Upper lobe of left lung (tissue), 6 donors: ENCODE measurements around the gene CNTNAP2. TPM values are rescaled to one million over a fixed set of nuclear protein-coding genes. Genes with fewer than 3 reads are reported as not detected.

Source experiments
- ATAC-seq, 2 donors: fragments of 200-7000 bp; cut with Tn5 transposase; one replicate each; pipeline ENCODE4 v1.9.1; 2022; ENCODE audit warnings: mild to moderate bottlenecking in 2 of 2, moderate library complexity in 2 of 2; ENCODE audit not compliant: low FRiP score in 2 of 2
- DNase-seq, 2 donors: peaks; one replicate each; pipeline ENCODE4 v3.0.0-alpha.2; 2019 to 2020
- H3K27ac ChIP-seq, 4 donors: fragments of 200-600 bp; sonication (generic); one replicate each; pipeline ENCODE4 v1.5.1; 2016 to 2019
- H3K27me3 ChIP-seq, 4 donors: fragments of 200-600 bp; sonication (generic); one replicate each; pipeline ENCODE4 v1.5.1; 2017 to 2019
- H3K36me3 ChIP-seq, 4 donors: fragments of 200-600 bp; sonication (generic); one replicate each; pipeline ENCODE4 v1.5.1; 2016 to 2019
- H3K4me1 ChIP-seq, 4 donors: fragments of 200-600 bp; sonication (generic); one replicate each; pipeline ENCODE4 v1.5.1; 2018 to 2019
- H3K4me3 ChIP-seq, 4 donors: fragments of 200-600 bp; sonication (generic); one replicate each; pipeline ENCODE4 v1.5.1; 2017 to 2019; ENCODE audit warnings: mild to moderate bottlenecking in 2 of 4, moderate library complexity in 1 of 4
- H3K9me3 ChIP-seq, 4 donors: fragments of 200-600 bp; sonication (generic); one replicate each; pipeline ENCODE4 v1.5.1; 2018 to 2019
- EP300 ChIP-seq, 4 donors: sonication (generic); formaldehyde crosslinking; IDR thresholded peaks; one replicate each; pipeline ENCODE4 v1.5.1; 2017; ENCODE audit warnings: antibody characterized with exemption in 4 of 4, control low read depth in 2 of 4
- POLR2A ChIP-seq, 4 donors: fragments of 450-650 bp; IDR thresholded peaks; one replicate each; pipeline ENCODE4 v1.5.1; 2016 to 2017; ENCODE audit warnings: antibody characterized with exemption in 4 of 4, mild to moderate bottlenecking in 2 of 4
- POLR2AphosphoS5 ChIP-seq, 2 donors: sonication (generic); formaldehyde crosslinking; IDR thresholded peaks; one replicate each; pipeline ENCODE4 v1.5.1; 2017; ENCODE audit warnings: antibody characterized with exemption in 2 of 2
- WGBS, 2 donors: methylation state at CpG; one replicate each; pipeline ENCODE4 v1.1.5; 2017 to 2018; 5-methylcytosine and 5-hydroxymethylcytosine counted together
- total RNA-seq, 6 donors: library from RNA; depleted of rRNA in 4 of 6; stranded (reverse); fragments of >200 nt in 4 of 6; gene quantifications; one replicate each; pipeline versions ENCODE4 v1.1.0 to v1.2.1, GENCODE V29; 2016 to 2021
- TF ChIP-seq, protein P1 (sequence below), 6 experiments: fragments of 450-650 bp in 4 of 6; fragments of 200-600 bp in 2 of 6; sonication (generic) in 2 of 6; IDR thresholded peaks; one replicate each; pipeline ENCODE4 v1.5.1; 2016 to 2019; ENCODE audit warnings: antibody characterized with exemption in 6 of 6
- donor health status: DM: no; HTN: no; CAD: no; lungs with moderate emphysema.
- donor health status: DM: no; HTN: yes; CAD: no; lungs with severe emphysema.

The CNTNAP2 gene
- total RNA-seq, 6 donors from 2014 or later, result 0.06 to 1.0 (median 0.37) TPM

DNA sequence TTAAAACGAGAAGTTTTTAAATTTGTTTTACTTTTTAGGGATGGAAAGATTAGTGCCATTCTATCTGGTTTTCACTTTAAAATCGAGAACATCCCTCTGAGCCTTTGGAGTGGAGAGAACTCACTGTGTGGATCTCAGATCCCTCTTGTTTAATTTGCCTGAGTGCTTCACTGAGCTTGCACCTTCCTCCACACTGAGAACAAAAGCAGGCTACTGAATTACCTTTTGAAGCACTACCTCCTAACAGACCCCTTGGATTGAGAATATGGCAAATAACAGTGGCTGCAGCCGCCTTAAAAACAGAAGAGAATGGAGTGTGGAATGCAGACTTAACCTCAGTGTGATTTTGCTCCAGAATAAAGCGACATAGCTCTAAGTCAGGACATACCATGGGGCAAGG lies 204.7 kb downstream of the CNTNAP2 start:
- Histone ChIP-seq H3K27me3 (no peaks in the 10 kb centered on the region), H3K9me3 (no peaks in the 10 kb centered on the region), H3K36me3 (no peaks in the 10 kb centered on the region), H3K4me3 (no peak overlapping the region), H3K27ac (no peak overlapping the region), H3K4me1 (no peaks in the 10 kb centered on the region)
- no peak for TF ChIP-seq POLR2AphosphoS5 (IDR thresholded peaks at IDR 0.05)
- TF ChIP-seq POLR2A (IDR thresholded peaks at IDR 0.05), result no peak
- TF ChIP-seq, protein P1, sequence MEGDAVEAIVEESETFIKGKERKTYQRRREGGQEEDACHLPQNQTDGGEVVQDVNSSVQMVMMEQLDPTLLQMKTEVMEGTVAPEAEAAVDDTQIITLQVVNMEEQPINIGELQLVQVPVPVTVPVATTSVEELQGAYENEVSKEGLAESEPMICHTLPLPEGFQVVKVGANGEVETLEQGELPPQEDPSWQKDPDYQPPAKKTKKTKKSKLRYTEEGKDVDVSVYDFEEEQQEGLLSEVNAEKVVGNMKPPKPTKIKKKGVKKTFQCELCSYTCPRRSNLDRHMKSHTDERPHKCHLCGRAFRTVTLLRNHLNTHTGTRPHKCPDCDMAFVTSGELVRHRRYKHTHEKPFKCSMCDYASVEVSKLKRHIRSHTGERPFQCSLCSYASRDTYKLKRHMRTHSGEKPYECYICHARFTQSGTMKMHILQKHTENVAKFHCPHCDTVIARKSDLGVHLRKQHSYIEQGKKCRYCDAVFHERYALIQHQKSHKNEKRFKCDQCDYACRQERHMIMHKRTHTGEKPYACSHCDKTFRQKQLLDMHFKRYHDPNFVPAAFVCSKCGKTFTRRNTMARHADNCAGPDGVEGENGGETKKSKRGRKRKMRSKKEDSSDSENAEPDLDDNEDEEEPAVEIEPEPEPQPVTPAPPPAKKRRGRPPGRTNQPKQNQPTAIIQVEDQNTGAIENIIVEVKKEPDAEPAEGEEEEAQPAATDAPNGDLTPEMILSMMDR (IDR thresholded peaks at IDR 0.05), result no peak
- no peak for TF ChIP-seq EP300 (IDR thresholded peaks at IDR 0.05)
- no peak for DNase-seq
- 64 to 67% methylated on average over 4 of the region's 4 CpGs for WGBS, 2 donors
- ATAC-seq, result no peak

- TF ChIP-seq EP300 (IDR thresholded peaks at IDR 0.05) (no peak), POLR2A (IDR thresholded peaks at IDR 0.05) (no peak), POLR2AphosphoS5 (IDR thresholded peaks at IDR 0.05) (no peak)
- TF ChIP-seq, protein P1 (IDR thresholded peaks at IDR 0.05), result no peak
- H3K4me1 ChIP-seq, result no peaks in the 10 kb centered on the region
- no peak overlapping the region for H3K27ac ChIP-seq
- H3K27me3 ChIP-seq, result no peaks in the 10 kb centered on the region
- H3K9me3 ChIP-seq, result no peaks in the 10 kb centered on the region
- ATAC-seq, result no peak
- H3K4me3 ChIP-seq, result no peak overlapping the region
- whole genome bisulfite sequencing, 2 donors, result 25 to 61% methylated on average over 1 of the region's 1 CpG
- DNase-seq, result no peak
- H3K36me3 ChIP-seq, result no peaks in the 10 kb centered on the region
Measured at GRCh38 chr7:146331369-146331768, 214.8 kb downstream of the CNTNAP2 start.

GRCh38 chr7:146345251-146345650 lies 228.7 kb downstream of the CNTNAP2 start:
- H3K4me3 ChIP-seq, result no peak overlapping the region
- no peak overlapping the region for H3K27ac ChIP-seq
- DNase-seq (no peak), ATAC-seq (no peak)
- TF ChIP-seq, protein P1 (IDR thresholded peaks at IDR 0.05), result no peak
- TF ChIP-seq EP300 (IDR thresholded peaks at IDR 0.05), result no peak
- TF ChIP-seq POLR2A (IDR thresholded peaks at IDR 0.05), result no peak
- TF ChIP-seq POLR2AphosphoS5 (IDR thresholded peaks at IDR 0.05), result no peak
- H3K4me1 ChIP-seq, result no peaks in the 10 kb centered on the region
- 42 to 52% methylated on average over 6 of the region's 6 CpGs for WGBS, 2 donors
- no peaks in the 10 kb centered on the region for H3K36me3 ChIP-seq
- H3K27me3 ChIP-seq, result no peaks in the 10 kb centered on the region
- H3K9me3 ChIP-seq, result no peaks in the 10 kb centered on the region

DNA sequence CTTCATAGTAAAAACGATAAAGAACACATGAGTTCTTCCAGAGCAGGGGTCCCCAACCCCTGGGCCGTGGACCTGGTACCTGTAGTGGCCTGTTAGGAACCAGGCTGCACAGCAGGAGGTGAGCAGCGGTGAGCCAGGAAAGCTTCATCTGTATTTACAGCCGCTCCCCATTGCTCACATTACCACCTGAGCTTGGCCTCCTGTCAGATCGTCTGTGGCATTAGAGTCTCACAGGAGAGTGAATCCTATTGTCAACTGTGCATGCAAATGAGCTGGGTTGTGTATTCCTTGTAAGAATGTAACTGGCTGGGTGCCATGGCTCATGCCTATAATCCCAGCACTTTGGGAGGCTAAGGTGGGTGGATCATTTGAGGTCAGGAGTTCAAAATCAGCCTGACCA lies 229.5 kb downstream of the CNTNAP2 start:
- Histone ChIP-seq H3K27ac (no peak overlapping the region), H3K27me3 (no peaks in the 10 kb centered on the region), H3K9me3 (no peaks in the 10 kb centered on the region), H3K4me3 (no peak overlapping the region), H3K4me1 (no peaks in the 10 kb centered on the region), H3K36me3 (no peaks in the 10 kb centered on the region)
- TF ChIP-seq, protein P1 (IDR thresholded peaks at IDR 0.05), result no peak
- TF ChIP-seq POLR2AphosphoS5 (IDR thresholded peaks at IDR 0.05), result no peak
- no peak for TF ChIP-seq POLR2A (IDR thresholded peaks at IDR 0.05)
- WGBS, 2 donors, result 80 to 82% methylated on average over 5 of the region's 5 CpGs
- ATAC-seq, result no peak
- no peak for DNase-seq

GRCh38 chr7:146355216-146355615 lies 238.6 kb downstream of the CNTNAP2 start:
- WGBS, 2 donors, result 76 to 80% methylated on average over 1 of the region's 1 CpG
- Histone ChIP-seq H3K4me1 (no peaks in the 10 kb centered on the region), H3K9me3 (no peaks in the 10 kb centered on the region), H3K4me3 (no peak overlapping the region), H3K27me3 (no peaks in the 10 kb centered on the region), H3K36me3 (no peaks in the 10 kb centered on the region), H3K27ac (no peak overlapping the region)
- ATAC-seq (no peak), DNase-seq (no peak)
- TF ChIP-seq POLR2A (IDR thresholded peaks at IDR 0.05), result no peak
- TF ChIP-seq EP300 (IDR thresholded peaks at IDR 0.05), result no peak
- TF ChIP-seq POLR2AphosphoS5 (IDR thresholded peaks at IDR 0.05), result no peak
- TF ChIP-seq, protein P1 (IDR thresholded peaks at IDR 0.05), result no peak
